GM21737 (cell line): ENCODE measurements around the gene PYGB.
A peak's percentile ranks its signal among the peaks of the same experiment; 100 is the strongest.

Source experiments
- ATAC-seq: cut with Tn5 transposase; IDR thresholded peaks from one replicate; pipeline ENCODE4 v1.9.1; 2021; ENCODE audit warnings: mild to moderate bottlenecking, moderate library complexity; ENCODE audit not compliant: unreplicated experiment

PYGB gene

DNA sequence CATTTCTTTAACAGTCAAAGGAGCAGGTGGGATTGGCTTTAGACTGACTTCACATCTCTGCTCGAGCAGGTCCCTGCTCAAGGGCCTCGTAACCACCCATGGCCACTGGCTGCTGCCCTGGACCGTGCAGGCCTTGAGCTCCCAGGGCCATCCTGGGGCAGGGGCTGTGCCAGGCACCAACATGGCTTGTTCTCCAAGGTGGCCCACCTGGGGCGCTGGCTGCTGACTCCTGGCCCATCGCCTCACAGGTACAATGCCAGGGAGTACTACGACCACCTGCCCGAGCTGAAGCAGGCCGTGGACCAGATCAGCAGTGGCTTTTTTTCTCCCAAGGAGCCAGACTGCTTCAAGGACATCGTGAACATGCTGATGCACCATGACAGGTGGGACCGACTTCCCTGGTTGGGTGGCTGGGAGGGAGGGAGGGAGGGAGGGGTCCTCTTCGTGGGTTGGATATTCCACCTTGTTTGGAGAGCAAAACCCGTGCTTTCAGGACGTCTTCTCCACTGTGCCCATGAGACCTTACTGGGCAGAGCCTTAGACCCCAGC, 46.1 kb downstream of the PYGB start:
- ATAC-seq = no peak

DNA sequence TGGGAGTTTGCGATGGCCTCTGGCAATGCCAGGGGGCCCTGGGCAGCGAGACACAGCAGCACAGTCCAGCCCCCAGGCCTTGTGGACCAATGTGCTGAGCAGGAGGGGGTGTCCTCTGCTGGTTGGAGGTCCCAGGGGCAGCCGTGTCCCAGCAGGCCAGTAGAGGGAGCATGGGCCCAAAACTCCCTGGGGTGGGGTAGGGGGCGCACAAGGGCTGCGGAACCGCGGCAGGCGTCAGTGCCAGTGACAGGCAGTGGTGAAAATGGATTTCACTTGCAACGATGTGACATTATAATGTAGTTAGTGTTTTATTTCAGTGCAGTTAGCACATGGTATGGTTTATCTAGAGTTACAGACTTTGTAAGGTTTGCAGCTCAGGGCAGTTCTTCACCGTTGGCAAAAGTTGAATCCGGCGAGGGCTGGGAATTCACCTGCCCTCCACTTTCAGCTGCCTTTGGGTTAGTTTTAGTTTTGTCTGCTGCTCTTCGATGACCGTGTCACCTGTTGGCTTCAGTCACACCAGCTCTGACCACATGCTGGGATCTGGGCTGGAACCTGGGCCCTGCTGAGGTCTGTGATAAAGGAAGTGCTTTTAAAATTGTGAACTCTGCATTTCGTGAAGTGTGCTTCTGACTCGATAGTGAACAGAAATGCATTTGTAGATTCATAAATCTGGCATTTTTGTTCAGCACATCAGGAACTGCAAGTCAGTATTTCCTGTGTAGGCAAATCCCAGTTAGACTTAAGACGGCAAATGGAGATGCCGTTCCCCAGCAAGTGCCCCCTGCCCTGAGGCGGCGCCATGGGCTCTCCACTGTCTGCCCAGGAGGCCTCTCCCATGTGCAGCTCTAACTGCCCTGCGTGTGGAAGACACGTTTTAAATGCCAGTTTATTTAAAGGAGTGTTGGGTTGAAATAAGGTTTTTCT, 46.8 kb downstream of the PYGB start:
- ATAC-seq = peak; percentile 48

DNA sequence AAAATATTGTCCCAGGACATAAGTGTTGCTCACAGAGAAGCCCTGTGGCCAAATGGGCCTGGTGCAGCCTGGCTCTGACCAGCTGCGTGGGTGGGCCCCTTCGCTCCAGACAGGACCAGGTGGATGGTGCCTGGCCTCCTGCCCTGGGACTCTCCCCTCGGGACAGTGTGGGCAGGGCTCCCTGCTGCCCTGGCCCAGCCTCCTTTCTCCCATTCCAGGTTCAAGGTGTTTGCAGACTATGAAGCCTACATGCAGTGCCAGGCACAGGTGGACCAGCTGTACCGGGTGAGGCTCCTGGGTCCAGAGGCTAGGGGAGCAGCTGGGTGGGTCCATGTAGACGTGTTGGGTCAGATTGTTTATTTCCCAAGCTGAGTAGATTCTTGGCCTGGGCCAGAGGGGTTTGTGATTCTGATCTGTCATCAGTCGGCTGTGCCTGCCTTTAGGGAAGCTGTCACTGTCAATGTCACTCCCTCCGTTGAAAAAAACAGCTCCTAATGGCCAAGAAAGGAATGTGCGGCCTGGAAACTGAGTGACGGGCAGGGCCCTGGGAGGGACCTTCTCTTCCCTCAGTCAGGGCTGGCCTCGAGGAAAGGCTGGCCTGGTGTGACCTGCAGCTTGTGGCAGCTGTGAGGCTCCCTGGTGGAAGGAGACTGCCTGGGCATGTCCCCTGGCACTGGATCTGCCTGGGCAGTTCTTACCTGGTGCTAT, 47.7 kb downstream of the PYGB start:
- ATAC-seq = no peak

DNA sequence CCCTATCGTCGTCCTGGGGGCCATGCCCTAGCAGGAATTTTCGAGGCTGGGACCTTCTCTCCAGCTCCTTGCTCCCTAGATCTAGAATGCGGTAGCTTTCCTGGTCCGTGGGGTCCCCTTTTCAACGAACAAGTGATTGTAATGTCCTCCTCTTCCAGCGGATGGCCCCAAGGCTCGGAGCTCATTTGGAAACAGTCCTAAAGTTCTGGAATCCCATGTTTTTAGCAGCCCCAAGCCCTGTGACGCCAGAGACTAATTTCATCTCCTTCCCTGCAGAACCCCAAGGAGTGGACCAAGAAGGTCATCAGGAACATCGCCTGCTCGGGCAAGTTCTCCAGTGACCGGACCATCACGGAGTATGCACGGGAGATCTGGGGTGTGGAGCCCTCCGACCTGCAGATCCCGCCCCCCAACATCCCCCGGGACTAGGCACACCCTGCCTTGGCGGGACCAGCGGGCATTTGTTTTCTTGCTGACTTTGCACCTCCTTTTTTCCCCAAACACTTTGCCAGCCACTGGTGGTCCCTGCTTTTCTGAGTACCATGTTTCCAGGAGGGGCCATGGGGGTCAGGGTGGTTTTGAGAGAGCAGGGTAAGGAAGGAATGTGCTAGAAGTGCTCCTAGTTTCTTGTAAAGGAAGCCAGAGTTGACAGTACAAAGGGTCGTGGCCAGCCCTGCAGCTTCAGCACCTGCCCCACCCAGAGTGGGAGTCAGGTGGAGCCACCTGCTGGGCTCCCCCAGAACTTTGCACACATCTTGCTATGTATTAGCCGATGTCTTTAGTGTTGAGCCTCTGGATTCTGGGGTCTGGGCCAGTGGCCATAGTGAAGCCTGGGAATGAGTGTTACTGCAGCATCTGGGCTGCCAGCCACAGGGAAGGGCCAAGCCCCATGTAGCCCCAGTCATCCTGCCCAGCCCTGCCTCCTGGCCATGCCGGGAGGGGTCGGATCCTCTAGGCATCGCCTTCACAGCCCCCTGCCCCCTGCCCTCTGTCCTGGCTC, 48.5 kb downstream of the PYGB start:
- ATAC-seq = no peak

DNA sequence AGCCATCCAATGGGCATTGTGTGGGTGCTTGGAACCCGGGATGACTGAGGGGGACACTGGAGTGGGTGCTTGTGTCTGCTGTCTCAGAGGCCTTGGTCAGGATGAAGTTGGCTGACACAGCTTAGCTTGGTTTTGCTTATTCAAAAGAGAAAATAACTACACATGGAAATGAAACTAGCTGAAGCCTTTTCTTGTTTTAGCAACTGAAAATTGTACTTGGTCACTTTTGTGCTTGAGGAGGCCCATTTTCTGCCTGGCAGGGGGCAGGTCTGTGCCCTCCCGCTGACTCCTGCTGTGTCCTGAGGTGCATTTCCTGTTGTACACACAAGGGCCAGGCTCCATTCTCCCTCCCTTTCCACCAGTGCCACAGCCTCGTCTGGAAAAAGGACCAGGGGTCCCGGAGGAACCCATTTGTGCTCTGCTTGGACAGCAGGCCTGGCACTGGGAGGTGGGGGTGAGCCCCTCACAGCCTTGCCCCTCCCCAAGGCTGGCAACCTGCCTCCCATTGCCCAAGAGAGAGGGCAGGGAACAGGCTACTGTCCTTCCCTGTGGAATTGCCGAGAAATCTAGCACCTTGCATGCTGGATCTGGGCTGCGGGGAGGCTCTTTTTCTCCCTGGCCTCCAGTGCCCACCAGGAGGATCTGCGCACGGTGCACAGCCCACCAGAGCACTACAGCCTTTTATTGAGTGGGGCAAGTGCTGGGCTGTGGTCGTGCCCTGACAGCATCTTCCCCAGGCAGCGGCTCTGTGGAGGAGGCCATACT, 49.4 kb downstream of the PYGB start:
- peak; percentile 52 for ATAC-seq

DNA sequence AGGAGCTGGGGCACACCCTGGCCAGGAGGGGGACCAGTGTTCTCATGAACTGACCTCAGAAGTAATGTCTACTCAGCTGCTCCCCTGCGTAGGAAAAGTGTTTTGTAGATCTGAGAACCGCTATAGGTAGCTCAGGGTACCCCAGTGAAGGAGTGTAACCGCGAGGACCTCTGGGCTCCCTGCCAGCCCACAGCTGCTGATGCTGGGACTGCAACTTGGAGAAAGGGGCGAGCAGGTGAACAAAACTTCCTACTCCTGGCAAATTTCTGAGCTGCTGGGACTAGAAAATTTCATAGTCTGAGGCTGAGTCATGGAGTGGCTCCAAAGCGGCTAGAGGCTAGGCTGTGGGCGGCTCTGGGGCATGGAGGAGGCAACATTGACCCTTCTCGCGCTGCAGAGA, 51.9 kb downstream of the PYGB start:
- no peak for ATAC-seq

DNA sequence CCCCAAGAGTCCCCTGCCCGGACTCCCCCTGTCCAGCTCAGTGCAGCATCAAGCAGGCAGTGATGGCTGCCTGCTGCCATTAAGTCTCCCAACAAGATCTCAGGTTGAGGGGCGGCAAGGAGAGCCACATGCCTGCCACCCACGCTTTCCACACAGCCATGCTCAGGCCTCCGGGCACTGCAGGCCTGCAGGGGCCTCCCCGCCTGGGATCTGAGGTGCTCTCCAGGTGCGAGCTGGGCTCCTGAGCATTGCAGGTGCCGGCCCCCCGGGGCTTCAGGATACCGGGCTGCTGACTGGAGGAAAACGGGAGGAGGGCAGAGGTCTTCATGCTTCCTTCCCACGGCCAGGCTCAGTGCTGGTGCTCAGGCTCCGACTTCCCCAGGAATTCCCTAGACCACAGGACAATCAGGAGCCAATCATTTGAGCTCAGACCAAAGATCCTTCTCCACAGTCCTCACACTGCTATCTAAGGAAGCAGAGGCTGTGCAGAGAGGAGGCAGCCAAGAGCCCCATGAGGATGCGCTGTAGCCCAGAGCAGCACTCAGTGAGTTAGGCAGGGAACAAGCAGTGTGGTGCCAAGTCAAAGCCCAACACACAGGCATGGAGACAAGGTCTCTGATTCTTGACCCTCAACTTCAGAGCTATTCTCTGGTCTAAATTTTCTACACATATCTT, 52.7 kb downstream of the PYGB start:
- ATAC-seq = no peak

DNA sequence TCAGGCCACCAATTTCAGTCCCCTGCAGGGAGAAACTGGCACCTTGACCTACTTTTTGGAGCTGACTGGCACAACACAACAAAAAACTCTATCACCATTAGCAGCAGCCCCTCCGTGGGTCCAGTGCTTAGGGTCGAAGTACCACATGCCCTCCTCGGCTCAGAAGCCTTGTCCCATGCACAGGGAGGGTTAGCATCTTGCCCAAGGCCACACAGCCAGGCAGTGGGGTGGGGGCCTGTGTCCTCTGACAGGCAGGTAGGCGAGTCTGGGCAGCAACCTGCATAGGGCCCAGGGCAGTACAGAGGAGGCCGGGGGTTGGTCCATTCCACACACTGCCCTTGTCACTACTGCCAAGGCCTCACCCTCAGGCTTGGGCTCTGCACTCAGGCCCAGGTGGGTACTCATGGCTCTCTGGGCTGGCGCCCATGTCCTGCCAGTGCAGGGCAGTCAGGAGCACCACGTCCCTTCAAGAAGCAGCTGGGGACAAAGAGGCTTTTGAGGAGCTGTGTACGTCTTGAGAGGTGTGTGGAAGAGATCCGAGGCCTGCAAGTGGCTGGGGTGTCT, 53.6 kb downstream of the PYGB start:
- ATAC-seq = no peak

DNA sequence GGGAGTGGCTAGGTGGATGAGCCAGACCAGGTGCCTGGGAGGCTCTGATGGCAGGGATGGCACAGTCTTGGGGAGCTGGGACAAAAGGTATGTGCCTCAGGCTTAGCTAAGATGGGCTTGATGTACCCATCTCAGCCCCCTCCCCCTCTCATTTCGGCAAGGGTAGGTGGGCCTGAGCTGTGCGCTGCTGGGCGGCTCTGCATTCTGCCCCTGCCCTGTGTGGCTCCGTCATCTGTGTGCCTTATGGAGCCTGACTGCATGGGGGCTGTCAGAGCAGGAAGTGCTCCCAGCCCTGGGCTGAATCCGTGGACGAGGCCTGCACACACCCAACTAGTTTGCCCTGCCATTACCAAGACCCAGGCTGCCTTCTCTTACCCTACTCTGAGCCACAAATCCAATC, 54.7 kb downstream of the PYGB start:
- no peak for ATAC-seq

DNA sequence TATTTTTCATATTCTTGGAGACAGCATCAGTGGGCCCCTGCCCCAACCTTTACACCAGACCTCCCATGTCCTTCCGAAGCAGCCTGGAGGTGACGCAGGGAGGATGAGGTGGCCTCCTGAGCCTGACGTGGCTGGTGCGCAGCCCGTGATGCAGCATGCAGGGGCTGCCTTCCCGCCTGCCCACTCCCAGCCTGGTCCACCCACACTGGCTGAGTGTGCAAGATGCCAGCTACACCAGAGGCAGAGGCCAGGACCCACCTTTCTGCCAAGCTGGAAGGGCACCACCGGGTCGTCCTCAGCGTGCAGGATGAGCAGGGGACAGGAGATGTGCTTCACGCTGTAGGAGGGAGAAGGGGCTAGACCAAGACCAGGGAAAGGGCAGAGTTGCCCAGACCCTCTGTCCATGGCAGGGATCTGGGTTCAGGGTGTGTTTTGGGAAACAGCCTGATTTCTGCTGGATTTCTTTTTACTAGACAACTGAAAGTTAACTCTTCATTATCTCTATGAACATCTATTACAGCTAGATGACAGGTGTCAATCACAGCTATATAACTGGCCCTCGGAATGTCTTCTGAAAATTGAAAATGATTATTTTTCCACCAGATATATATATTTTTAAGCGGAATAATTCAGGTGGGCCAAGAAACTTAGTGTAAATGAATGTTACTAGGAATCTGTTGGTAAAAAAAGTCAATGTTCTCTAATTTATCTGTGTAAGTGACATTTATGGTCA, 55.6 kb downstream of the PYGB start:
- no peak for ATAC-seq

DNA sequence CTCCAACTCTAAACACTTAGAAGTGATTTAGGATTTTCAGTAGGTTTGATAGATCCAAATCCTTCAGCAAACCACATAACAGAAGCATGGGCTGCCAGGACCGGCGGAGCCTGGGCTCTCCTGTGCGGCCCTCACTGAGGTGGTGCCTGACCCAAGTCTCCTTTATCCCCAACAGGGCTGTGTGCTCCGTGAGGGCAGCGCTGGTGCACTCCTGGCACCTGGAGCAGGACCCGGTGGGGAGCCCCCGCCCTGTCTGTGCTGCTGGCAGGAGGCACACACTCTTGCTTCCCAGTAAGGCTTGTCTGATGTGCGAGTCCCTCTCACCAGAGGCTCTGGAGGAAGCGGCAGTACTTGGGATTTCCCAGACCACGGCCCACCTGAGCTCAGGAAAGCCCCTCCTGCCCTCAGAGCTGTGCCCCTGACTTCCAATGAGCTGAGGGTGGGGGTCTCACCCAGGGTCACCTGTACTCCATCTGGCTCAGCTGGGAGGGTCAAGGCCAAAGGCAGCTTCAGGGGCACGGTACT, 56.2 kb downstream of the PYGB start:
- no peak for ATAC-seq

DNA sequence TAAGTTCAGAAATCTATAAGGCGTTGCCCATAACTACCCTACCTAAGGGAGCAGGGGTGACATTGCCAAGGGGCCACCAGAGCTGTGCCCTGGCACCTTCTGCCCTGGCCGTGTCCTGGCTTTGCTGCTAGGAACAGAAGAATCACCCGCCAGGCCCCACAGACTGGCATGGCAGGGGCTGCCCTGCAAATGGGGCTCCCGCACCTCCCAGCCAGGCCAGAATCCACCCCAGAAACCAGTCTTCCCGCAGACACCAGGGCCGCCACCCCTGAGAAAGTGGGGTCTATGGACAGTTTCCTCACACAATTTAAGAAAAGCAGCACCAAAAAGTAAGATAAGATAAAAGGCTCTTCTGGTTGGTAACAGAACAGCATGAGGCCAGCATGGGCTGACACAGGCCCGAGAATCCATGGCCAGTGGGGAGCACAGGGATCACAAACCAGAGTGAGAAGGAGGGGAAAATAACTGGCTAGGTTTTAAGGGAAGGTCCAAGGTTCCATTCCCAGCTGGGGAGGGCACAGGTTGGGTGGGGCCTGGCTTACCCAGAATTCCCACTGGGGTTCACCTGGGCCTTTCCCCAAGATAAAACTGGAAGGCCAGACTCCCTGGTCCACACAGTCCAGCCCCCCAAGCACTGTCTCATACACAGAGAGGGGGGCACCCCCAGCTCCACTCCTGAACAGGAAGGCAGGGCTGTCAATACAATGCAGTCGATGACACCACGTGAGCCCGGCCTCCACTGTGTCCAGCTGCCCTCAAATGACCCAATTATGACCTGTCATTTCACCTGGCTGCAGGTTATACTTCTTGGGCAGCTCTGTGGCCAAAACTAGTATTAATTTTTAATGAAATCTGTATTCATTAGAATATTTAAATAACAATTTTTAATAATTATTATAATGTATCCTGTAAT, 59.4 kb downstream of the PYGB start:
- ATAC-seq = no peak

DNA sequence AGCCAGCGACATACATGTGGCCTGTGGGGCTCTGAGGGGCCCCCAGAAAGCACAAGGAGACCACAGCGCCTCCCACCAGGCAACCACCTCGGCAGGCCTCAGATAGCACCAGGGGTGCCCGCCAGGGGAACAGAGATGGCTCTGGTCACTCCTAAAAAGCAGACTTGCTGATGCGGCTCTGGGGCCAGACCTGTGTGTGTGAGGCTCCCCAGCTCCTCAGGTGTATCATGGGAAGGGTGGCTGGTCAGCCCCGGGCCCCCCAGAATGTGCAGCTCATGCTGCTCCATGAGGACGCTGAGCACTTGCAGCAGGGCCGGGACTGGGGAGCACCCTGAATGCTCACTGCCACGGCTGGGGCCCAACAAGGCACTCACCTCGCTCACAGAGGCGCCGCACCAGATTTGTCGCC, 60.2 kb downstream of the PYGB start:
- ATAC-seq = no peak

DNA sequence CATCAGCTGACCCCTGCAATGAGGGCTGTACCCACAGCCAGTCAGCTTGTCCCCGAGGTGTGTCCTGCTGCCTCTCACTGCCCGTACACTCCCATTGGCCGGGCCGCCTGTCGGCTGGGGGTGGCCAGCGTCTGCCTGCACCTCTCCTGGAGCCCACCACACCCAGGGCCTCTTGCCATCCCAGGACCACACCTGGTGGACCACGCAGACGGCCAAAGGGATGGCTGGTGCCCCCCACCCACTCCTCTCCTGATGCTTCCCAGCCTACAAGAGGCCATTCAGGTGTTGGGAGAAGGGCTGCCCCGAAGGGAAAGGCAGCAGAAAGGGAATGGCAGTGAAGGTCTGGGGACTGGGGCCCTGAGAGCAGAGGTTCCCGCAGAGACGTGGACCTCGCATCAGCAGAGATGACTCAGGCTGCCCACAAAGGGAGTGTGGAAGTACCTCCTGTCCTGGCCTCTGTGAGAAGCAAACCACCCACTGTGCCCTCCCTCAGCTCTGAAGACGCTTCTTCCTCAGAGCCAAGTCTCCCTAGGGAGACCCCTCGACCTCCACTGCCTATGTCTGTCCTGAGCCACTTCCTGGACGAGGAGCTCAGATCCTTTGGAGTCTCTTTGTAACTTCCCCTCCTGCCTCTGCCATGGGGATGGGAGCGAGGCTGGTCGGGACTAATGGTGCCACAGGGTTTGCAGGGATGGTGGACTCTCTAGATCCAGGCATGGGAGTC, 60.9 kb downstream of the PYGB start:
- ATAC-seq = no peak

DNA sequence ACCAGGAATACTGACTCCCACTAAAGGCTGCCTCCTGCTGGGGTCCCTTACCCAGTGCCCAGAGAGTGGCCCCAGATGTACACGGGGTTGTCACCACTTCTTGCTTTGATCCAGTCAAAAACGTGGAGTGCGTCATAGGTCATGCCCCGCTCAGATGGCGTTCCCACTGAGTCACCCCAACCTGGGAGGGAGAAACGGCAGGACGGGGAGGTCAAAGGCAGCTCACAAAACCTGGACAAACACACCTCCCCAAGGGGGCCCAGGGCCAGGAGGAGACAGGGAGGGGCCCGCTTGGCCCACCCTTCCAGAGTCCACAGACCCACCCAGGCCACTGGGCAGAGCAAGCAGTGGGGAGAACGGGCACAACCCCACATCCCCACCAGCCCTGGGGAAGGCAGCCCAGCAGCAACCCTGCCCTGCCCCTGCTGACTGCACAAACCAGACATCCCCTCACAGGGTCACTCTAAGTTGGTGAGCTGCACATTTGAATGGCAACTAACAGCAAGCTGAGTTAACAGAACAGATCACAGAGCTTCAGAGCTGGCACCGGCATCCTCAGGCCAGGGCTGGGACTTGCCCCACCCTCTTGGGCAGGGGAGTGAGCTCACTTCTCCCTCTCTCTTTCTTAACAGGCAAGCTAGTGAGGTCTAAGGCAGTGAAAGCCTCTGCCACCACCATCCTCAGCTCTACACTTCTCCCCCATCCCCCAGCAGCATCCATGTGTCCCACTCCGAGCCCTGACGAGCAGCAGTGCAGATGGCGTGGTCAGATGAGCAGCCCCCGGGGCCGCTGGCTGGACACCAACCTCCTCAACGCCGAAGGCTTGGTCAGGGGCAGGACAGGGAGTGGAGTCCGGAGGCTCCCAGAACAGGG, 61.7 kb downstream of the PYGB start:
- no peak for ATAC-seq
